ENCODE data around the gene STEAP4. TPM values are rescaled to one million over a fixed set of nuclear protein-coding genes. Genes with fewer than 3 reads are reported as not detected.

Gene STEAP4
- total and polyA plus RNA-seq, 12 donors = 5.1 to 64.9 (median 13.2) TPM

GRCh38 chr7:88310956-88311674 lies 4.4 kb upstream of the STEAP4 start:
- Histone ChIP-seq H3K27me3 (peaks cover 0 to 4% (median 0%) of the 10 kb centered on the region in 7 donors), H3K27ac (peak overlapping the region in 9 of 10 donors; percentile 24 to 80 (median 57)), H3K4me1 (peaks cover 0 to 76% (median 40%) of the 10 kb centered on the region in 9 donors), H3K9me3 (no peaks in the 10 kb centered on the region), H3K4me3 (no peak overlapping the region), H3K36me3 (no peaks in the 10 kb centered on the region)
- intact Hi-C loops (cut with DNase I) = no loop called here
- 69 to 79% methylated on average over 4 of the region's 4 CpGs for WGBS, 2 donors
- ATAC-seq (no peak), DNase-seq (no peak)
- TF ChIP-seq, protein P1, sequence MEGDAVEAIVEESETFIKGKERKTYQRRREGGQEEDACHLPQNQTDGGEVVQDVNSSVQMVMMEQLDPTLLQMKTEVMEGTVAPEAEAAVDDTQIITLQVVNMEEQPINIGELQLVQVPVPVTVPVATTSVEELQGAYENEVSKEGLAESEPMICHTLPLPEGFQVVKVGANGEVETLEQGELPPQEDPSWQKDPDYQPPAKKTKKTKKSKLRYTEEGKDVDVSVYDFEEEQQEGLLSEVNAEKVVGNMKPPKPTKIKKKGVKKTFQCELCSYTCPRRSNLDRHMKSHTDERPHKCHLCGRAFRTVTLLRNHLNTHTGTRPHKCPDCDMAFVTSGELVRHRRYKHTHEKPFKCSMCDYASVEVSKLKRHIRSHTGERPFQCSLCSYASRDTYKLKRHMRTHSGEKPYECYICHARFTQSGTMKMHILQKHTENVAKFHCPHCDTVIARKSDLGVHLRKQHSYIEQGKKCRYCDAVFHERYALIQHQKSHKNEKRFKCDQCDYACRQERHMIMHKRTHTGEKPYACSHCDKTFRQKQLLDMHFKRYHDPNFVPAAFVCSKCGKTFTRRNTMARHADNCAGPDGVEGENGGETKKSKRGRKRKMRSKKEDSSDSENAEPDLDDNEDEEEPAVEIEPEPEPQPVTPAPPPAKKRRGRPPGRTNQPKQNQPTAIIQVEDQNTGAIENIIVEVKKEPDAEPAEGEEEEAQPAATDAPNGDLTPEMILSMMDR (IDR thresholded peaks at IDR 0.05) = no peak

DNA sequence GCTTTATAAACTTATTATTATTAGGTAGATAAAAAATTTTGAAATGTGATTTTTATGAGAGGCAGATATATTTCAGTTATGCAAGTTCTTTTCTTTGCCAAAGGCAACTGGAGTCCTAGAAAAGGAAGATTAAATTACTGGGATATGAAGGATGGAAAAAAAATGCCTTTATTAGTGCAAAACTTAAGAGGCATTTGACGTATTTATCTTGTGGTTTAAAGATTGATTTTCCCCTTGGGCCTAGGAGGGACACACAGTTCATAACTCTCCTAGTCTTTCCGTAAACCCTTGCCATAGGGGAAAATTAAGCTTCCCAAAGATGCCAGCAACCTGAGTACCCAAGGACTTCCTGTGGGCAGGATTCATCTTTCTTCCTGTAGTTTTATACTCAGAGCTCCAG lies 3.1 kb upstream of the STEAP4 start:
- intact Hi-C loops (cut with DNase I) = loop anchor here in 1 of 10 donors (5.0 kb wide), 1 partner anchor 37 kb away; no protein-coding TSS in a partner anchor
- Histone ChIP-seq H3K27me3 (peaks cover 0 to 7% (median 0%) of the 10 kb centered on the region in 7 donors), H3K36me3 (no peaks in the 10 kb centered on the region), H3K4me1 (peaks cover 0 to 72% (median 40%) of the 10 kb centered on the region in 9 donors), H3K4me3 (no peak overlapping the region), H3K27ac (peak overlapping the region in 7 of 10 donors; percentile 35 to 80 (median 56)), H3K9me3 (no peaks in the 10 kb centered on the region)
- TF ChIP-seq, protein P1 (IDR thresholded peaks at IDR 0.05) = no peak
- 68 to 73% methylated on average over 2 of the region's 2 CpGs for WGBS, 2 donors
- DNase-seq (no peak), ATAC-seq (peak in 1 of 8 donors; percentile 3)

DNA sequence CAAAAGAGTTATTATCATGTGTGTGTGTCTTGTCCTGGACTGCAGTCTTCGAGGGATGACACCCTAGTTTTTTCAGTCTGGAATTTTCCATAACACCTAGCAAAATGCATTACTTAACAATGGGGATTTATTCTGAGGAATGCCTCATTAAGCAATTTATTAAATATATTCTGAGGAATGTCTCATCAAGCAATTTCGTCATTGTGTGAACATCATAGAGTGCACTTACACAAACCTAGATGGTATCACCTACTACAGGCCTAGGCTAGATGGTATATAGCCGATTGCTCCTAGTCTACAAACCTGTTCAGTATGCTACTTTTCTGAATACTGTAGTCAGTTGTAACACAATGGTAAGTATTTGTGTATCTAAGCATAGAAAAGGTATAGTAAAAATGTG lies 1.1 kb upstream of the STEAP4 start:
- no peak overlapping the region for H3K4me3 ChIP-seq
- H3K27ac ChIP-seq = peak overlapping the region in 7 of 10 donors; percentile 1 to 82 (median 74)
- intact Hi-C loops (cut with DNase I) = loop anchor here in 1 of 10 donors (5.0 kb wide), 1 partner anchor 39 kb away; no protein-coding TSS in a partner anchor
- no peak for ATAC-seq
- H3K4me1 ChIP-seq = peaks cover 0 to 66% (median 36%) of the 10 kb centered on the region in 9 donors
- H3K27me3 ChIP-seq = peaks cover 0 to 7% (median 0%) of the 10 kb centered on the region in 7 donors
- H3K9me3 ChIP-seq = no peaks in the 10 kb centered on the region
- no peaks in the 10 kb centered on the region for H3K36me3 ChIP-seq
- WGBS, 2 donors = 96 to 99% methylated on average over 3 of the region's 3 CpGs
- no peak for DNase-seq
- TF ChIP-seq, protein P1 (IDR thresholded peaks at IDR 0.05) = no peak

DNA sequence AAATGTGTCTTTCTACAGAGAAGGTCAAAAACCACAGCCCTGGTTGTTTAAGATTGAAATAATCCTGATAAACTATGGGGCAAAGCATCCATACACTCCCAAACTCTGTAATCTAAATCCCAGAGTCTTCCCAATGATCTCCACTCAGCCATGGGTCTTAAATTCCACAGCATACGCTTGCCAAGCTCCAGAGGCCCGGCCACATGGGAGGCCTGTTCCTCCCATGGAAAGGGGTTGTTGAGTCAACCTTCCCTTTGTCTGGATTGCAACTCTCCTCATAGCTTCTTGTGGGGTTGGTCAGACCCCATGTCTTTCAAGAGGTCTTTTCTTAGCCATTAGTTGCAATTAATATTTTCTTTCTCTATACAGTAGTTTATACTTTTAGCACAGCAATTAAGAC lies 718 bp upstream of the STEAP4 start:
- Histone ChIP-seq H3K4me3 (peak overlapping the region in 2 of 10 donors; percentile 43 to 65), H3K27ac (peak overlapping the region in 9 of 10 donors; percentile 1 to 82 (median 59)), H3K27me3 (peaks cover 0 to 7% (median 0%) of the 10 kb centered on the region in 7 donors), H3K9me3 (no peaks in the 10 kb centered on the region), H3K4me1 (peaks cover 0 to 68% (median 36%) of the 10 kb centered on the region in 9 donors), H3K36me3 (no peaks in the 10 kb centered on the region)
- ATAC-seq = peak in 1 of 8 donors; percentile 27
- TF ChIP-seq, protein P1 (IDR thresholded peaks at IDR 0.05) = no peak
- DNase-seq = peak in 1 of 2 donors; percentile 20
- intact Hi-C loops (cut with DNase I) = loop anchor here in 1 of 10 donors (5.0 kb wide), 1 partner anchor 40 kb away; no protein-coding TSS in a partner anchor
- WGBS, 2 donors = 61 to 72% methylated on average over 2 of the region's 2 CpGs

Measured in heart right ventricle (tissue), 16 donors.